Astrocyte (in vitro differentiated cells and primary cell): ENCODE results near the gene TIAM2.

Experiments used
- EZH2 ChIP-seq: IDR thresholded peaks from 2 replicates; pipeline ENCODE4 v1.6.1; 2012; ENCODE audit warnings: mild to moderate bottlenecking, low read length, inconsistent platforms; ENCODE audit not compliant: insufficient read depth
- TF ChIP-seq, protein P1 (sequence below): IDR thresholded peaks from 2 replicates; pipeline ENCODE4 v1.5.1; 2011; ENCODE audit warnings: low read depth, mild to moderate bottlenecking, inconsistent platforms, low read length, moderate library complexity; ENCODE audit not compliant: insufficient read depth

DNA sequence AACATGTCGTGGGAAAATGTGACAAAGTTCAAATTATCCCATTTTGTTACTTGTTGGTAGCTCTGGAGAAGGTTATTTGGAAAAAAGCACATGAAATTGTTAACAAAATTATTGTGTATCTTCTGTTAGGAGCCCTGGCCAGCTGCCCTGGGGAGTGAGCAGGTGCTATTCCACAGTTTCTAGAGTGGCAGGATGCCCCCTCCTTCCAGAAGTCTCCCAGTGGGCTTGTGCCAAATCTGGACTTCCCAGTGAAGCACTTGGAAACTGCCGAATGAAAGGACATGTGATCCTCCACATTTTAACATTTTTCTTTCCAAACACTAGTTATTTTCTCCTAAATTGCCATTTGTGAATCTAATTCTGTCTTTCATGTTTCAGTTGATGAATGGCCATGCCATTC lies 201.8 kb downstream of the TIAM2 start:
- TF ChIP-seq, protein P1, sequence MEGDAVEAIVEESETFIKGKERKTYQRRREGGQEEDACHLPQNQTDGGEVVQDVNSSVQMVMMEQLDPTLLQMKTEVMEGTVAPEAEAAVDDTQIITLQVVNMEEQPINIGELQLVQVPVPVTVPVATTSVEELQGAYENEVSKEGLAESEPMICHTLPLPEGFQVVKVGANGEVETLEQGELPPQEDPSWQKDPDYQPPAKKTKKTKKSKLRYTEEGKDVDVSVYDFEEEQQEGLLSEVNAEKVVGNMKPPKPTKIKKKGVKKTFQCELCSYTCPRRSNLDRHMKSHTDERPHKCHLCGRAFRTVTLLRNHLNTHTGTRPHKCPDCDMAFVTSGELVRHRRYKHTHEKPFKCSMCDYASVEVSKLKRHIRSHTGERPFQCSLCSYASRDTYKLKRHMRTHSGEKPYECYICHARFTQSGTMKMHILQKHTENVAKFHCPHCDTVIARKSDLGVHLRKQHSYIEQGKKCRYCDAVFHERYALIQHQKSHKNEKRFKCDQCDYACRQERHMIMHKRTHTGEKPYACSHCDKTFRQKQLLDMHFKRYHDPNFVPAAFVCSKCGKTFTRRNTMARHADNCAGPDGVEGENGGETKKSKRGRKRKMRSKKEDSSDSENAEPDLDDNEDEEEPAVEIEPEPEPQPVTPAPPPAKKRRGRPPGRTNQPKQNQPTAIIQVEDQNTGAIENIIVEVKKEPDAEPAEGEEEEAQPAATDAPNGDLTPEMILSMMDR, result no peak
- TF ChIP-seq EZH2, result no peak
